ENCODE data around the gene ZDHHC3.
A peak's percentile ranks its signal among the peaks of the same experiment; 100 is the strongest.

Gene ZDHHC3, protein sequence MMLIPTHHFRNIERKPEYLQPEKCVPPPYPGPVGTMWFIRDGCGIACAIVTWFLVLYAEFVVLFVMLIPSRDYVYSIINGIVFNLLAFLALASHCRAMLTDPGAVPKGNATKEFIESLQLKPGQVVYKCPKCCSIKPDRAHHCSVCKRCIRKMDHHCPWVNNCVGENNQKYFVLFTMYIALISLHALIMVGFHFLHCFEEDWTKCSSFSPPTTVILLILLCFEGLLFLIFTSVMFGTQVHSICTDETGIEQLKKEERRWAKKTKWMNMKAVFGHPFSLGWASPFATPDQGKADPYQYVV

GRCh38 chr3:44976002-44976815 lies at the start of gene ZDHHC3, which contains the start of gene EXOSC7:
ZDHHC3 (minus strand) TSS chr3:44976174; CDS start chr3:44959436, 16,738 bp downstream.
EXOSC7 (plus strand) TSS chr3:44976244; CDS start chr3:44976278, 34 bp downstream.
- peaks cover 91% of the 10 kb centered on the region for H3K79me2 ChIP-seq (ENCODE audit: control insufficient read depth, low read length)
- no peaks in the 10 kb centered on the region for H3K27me3 ChIP-seq (ENCODE audit: control insufficient read depth, low read length)
- H3K9me2 ChIP-seq (replicated peaks; ENCODE audit: control insufficient read depth, low read length): no peaks in the 10 kb centered on the region
- peaks cover 12% of the 10 kb centered on the region; the same call in 1 of the 2 replicates for H4K20me1 ChIP-seq (ENCODE audit: control insufficient read depth, insufficient read depth, low read depth, low read length)
- peak within 1 kb of the TSS; percentile 36; the same call in 1 of the 2 replicates for H3K27ac ChIP-seq (ENCODE audit: low read depth, low read length)
- peak within 1 kb of the TSS; percentile 97 for H3K4me3 ChIP-seq (ENCODE audit: low read length)
- peaks cover 29% of the 10 kb centered on the region for H3K4me1 ChIP-seq (ENCODE audit: control insufficient read depth, low read length)
- TF ChIP-seq EZH2phosphoT487 (IDR thresholded peaks at IDR 0.05; ENCODE audit: borderline replicate concordance, low read length): no peak
- no peak for TF ChIP-seq CTCF (IDR thresholded peaks at IDR 0.05; ENCODE audit: low read depth, low read length, poor library complexity, severe bottlenecking)
- H3K4me2 ChIP-seq (ENCODE audit: low read length): peak within 1 kb of the TSS; percentile 80
- no peaks in the 10 kb centered on the region for H3F3A ChIP-seq (ENCODE audit: control insufficient read depth, insufficient read depth)
- H3K9me3 ChIP-seq (ENCODE audit: control insufficient read depth, insufficient read depth, low read length): no peaks in the 10 kb centered on the region
- H3K36me3 ChIP-seq (ENCODE audit: control insufficient read depth, low read length): peaks cover 25% of the 10 kb centered on the region

DNA sequence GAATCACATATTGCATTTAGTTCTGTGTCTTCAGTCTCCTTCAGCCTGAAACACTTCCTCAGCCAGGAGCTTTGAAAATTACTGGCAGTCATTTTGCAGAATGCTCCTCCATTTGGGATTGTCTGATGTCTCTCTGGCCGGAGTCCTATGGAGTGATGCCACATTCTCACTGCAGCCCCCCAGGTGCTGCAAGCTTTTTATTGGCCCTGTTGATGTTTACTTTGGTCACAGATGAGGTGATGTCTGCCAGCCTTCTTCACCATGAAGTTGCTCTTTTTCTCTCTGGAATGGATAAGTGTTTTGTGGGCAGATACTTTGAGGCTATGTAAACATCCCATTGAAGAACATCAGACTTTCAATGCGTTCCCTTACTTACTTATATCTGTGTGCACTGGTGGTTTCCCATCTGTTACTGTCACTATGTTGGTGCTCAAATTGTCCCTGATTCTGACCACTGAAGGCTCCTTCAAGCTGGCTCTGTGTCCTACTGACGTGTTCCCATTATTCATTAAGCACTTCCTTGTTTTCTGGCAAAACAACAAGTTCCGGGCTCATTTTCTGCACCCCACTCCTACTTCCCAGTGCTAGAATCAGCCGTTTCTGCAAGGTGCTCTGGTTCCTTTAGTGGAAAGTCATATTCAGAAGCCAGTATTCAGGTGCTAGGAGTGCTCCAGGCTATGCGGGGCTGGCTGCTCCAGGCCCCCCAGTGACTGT lies 48.7 kb upstream of the ZDHHC3 start:
- peaks cover 20% of the 10 kb centered on the region for H3K27me3 ChIP-seq (ENCODE audit: control insufficient read depth, low read length)
- H3K9me3 ChIP-seq (ENCODE audit: control insufficient read depth, insufficient read depth, low read length): no peaks in the 10 kb centered on the region
- TF ChIP-seq CTCF (IDR thresholded peaks at IDR 0.05; ENCODE audit: low read depth, low read length, poor library complexity, severe bottlenecking): no peak
- no peak for TF ChIP-seq EZH2phosphoT487 (IDR thresholded peaks at IDR 0.05; ENCODE audit: borderline replicate concordance, low read length)
- H3K9me2 ChIP-seq (replicated peaks; ENCODE audit: control insufficient read depth, low read length): no peaks in the 10 kb centered on the region
- H3K4me2 ChIP-seq (ENCODE audit: low read length): no peak overlapping the region
- no peak overlapping the region for H3K27ac ChIP-seq (ENCODE audit: low read depth, low read length)
- H4K20me1 ChIP-seq (ENCODE audit: control insufficient read depth, insufficient read depth, low read depth, low read length): 0 out of 2 replicates have a peak, but pooled peaks cover 3% of the 10 kb centered on the region
- H3K4me3 ChIP-seq (ENCODE audit: low read length): no peak overlapping the region
- no peaks in the 10 kb centered on the region for H3K4me1 ChIP-seq (ENCODE audit: control insufficient read depth, low read length)
- H3K79me2 ChIP-seq (ENCODE audit: control insufficient read depth, low read length): no peaks in the 10 kb centered on the region
- no peaks in the 10 kb centered on the region for H3F3A ChIP-seq (ENCODE audit: control insufficient read depth, insufficient read depth)
- no peaks in the 10 kb centered on the region for H3K36me3 ChIP-seq (ENCODE audit: control insufficient read depth, low read length)

GRCh38 chr3:45023675-45024074 lies 47.7 kb upstream of the ZDHHC3 start:
- Histone ChIP-seq H3F3A (ENCODE audit: control insufficient read depth, insufficient read depth) (no peaks in the 10 kb centered on the region), H3K4me2 (ENCODE audit: low read length) (no peak overlapping the region), H4K20me1 (ENCODE audit: control insufficient read depth, insufficient read depth, low read depth, low read length) (0 out of 2 replicates have a peak, but pooled peaks cover 3% of the 10 kb centered on the region), H3K9me2 (replicated peaks; ENCODE audit: control insufficient read depth, low read length) (no peaks in the 10 kb centered on the region), H3K36me3 (ENCODE audit: control insufficient read depth, low read length) (no peaks in the 10 kb centered on the region), H3K27me3 (ENCODE audit: control insufficient read depth, low read length) (peaks cover 20% of the 10 kb centered on the region), H3K79me2 (ENCODE audit: control insufficient read depth, low read length) (no peaks in the 10 kb centered on the region), H3K4me1 (ENCODE audit: control insufficient read depth, low read length) (no peaks in the 10 kb centered on the region), H3K4me3 (ENCODE audit: low read length) (no peak overlapping the region), H3K27ac (ENCODE audit: low read depth, low read length) (no peak overlapping the region), H3K9me3 (ENCODE audit: control insufficient read depth, insufficient read depth, low read length) (no peaks in the 10 kb centered on the region)
- TF ChIP-seq EZH2phosphoT487 (IDR thresholded peaks at IDR 0.05; ENCODE audit: borderline replicate concordance, low read length) (no peak), CTCF (IDR thresholded peaks at IDR 0.05; ENCODE audit: low read depth, low read length, poor library complexity, severe bottlenecking) (no peak)

All from DOHH2 (cell line).